Measurements from ENCODE around the gene AGMO.

The AGMO gene

DNA sequence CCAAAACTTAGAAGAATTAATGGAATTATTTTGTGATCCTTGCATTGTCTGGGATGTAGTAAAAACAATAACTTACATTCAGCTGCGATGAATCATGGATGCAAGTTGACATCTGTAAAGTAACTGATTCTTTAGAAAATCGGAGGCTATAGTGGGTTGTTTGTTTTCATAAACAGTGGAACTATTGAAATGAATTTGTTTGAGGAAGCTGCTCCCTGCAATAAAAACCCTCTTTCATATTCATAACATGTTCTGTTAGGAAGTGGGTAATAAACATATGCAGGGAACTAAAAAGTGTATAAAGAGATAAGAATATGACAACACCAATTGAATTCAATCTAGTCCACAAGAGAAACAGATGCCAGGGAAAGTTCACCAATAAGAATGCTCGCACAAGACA lies 53.6 kb downstream of the AGMO start:
- no peaks in the 10 kb centered on the region for H3K9me3 ChIP-seq (ENCODE audit: severe bottlenecking)
- DNase-seq, result no peak
- no peak overlapping the region for H3K4me3 ChIP-seq (ENCODE audit: low read depth, low read length)
- TF ChIP-seq, protein P1, sequence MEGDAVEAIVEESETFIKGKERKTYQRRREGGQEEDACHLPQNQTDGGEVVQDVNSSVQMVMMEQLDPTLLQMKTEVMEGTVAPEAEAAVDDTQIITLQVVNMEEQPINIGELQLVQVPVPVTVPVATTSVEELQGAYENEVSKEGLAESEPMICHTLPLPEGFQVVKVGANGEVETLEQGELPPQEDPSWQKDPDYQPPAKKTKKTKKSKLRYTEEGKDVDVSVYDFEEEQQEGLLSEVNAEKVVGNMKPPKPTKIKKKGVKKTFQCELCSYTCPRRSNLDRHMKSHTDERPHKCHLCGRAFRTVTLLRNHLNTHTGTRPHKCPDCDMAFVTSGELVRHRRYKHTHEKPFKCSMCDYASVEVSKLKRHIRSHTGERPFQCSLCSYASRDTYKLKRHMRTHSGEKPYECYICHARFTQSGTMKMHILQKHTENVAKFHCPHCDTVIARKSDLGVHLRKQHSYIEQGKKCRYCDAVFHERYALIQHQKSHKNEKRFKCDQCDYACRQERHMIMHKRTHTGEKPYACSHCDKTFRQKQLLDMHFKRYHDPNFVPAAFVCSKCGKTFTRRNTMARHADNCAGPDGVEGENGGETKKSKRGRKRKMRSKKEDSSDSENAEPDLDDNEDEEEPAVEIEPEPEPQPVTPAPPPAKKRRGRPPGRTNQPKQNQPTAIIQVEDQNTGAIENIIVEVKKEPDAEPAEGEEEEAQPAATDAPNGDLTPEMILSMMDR (IDR thresholded peaks at IDR 0.05; ENCODE audit: low read depth, low read length), result no peak
- no peaks in the 10 kb centered on the region for H3K27me3 ChIP-seq (ENCODE audit: insufficient read depth, low read depth, severe bottlenecking)
- no peaks in the 10 kb centered on the region for H3K36me3 ChIP-seq
- no peak overlapping the region for H3K27ac ChIP-seq

DNA sequence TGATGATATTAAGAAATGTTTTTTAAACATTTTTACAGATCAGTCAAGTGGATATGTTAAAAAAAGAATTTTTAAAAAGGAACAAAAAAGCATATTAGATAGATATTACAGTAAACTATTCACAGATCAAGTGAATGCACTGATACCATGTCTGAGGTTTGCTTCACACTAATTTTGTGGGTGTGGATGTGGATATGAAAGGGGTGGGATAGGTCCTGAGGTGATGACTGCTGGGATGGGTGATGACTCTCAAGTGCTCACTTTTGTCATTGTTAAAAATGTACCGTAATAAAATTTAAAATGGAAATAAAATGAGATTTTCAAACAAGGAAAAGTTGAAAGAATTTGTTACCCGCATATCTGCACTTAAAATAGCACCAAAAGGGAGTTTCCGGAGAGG lies 54.1 kb downstream of the AGMO start:
- Histone ChIP-seq H3K4me3 (ENCODE audit: low read depth, low read length) (no peak overlapping the region), H3K27ac (no peak overlapping the region), H3K9me3 (ENCODE audit: severe bottlenecking) (no peaks in the 10 kb centered on the region), H3K36me3 (no peaks in the 10 kb centered on the region), H3K27me3 (ENCODE audit: insufficient read depth, low read depth, severe bottlenecking) (no peaks in the 10 kb centered on the region)
- no peak for DNase-seq
- TF ChIP-seq, protein P1 (IDR thresholded peaks at IDR 0.05; ENCODE audit: low read depth, low read length), result no peak

DNA sequence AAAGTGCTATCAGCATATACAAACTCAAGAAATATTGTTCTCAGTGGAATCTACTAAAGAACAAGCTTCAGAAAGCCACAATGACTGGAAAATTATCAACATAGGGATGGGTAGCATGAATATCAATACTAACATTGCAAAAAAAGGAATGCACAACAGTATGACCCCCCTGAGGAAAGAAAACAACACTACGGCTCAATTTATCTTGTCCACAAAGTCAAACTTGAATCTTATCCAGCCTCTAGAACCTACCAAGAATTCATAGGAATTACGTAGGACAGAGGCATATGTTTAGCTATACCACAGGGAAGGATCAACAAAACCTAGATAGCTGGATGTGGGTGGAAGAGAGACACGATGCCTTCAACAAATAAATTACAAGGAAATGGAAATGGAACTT lies 54.6 kb downstream of the AGMO start:
- Histone ChIP-seq H3K36me3 (no peaks in the 10 kb centered on the region), H3K4me3 (ENCODE audit: low read depth, low read length) (no peak overlapping the region), H3K9me3 (ENCODE audit: severe bottlenecking) (no peaks in the 10 kb centered on the region), H3K27me3 (ENCODE audit: insufficient read depth, low read depth, severe bottlenecking) (no peaks in the 10 kb centered on the region), H3K27ac (no peak overlapping the region)
- TF ChIP-seq, protein P1 (IDR thresholded peaks at IDR 0.05; ENCODE audit: low read depth, low read length), result no peak
- DNase-seq, result no peak

DNA sequence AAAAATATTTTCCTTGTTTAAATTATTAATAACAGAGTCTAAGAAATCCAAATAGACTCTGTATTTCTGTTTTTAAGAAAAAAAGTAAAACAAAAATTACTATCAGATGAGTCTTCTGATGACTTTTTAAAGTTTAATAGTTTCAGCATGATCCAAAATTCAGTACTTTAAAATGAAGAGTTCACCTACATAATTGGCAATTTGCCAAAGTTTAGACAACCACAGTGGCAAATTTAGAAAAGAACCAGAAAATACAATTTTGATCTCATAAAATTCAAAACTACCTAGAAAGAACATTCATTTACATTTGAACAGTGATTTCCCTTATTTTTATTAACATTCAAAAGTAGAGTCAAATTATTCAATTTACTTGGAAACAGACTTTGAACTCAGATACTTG lies 56.1 kb downstream of the AGMO start:
- Histone ChIP-seq H3K27me3 (ENCODE audit: insufficient read depth, low read depth, severe bottlenecking) (no peaks in the 10 kb centered on the region), H3K4me3 (ENCODE audit: low read depth, low read length) (no peak overlapping the region), H3K9me3 (ENCODE audit: severe bottlenecking) (no peaks in the 10 kb centered on the region), H3K36me3 (no peaks in the 10 kb centered on the region), H3K27ac (no peak overlapping the region)
- TF ChIP-seq, protein P1 (IDR thresholded peaks at IDR 0.05; ENCODE audit: low read depth, low read length), result no peak
- no peak for DNase-seq

DNA sequence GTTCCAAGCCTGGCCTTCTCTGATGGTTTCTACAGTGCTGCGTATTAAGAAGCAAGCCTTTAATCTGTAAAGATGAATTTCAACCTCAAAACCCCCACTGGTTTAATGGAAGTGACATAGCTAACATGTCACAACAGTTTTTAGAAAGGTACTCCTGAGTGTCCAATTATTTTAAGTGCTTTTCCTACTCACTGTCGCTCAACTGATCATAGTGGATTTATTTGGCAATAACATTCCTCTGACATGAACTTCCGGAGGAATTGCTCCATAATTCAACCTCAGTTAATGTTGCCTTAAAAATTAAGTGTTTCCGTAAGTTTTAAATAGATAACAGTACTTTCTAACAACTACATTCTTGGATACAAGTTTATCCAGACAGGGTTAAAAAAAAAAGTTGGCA lies 57.5 kb downstream of the AGMO start:
- no peak for DNase-seq
- Histone ChIP-seq H3K36me3 (no peaks in the 10 kb centered on the region), H3K9me3 (ENCODE audit: severe bottlenecking) (no peaks in the 10 kb centered on the region), H3K27ac (no peak overlapping the region), H3K4me3 (ENCODE audit: low read depth, low read length) (no peak overlapping the region), H3K27me3 (ENCODE audit: insufficient read depth, low read depth, severe bottlenecking) (no peaks in the 10 kb centered on the region)
- TF ChIP-seq, protein P1 (IDR thresholded peaks at IDR 0.05; ENCODE audit: low read depth, low read length), result no peak

DNA sequence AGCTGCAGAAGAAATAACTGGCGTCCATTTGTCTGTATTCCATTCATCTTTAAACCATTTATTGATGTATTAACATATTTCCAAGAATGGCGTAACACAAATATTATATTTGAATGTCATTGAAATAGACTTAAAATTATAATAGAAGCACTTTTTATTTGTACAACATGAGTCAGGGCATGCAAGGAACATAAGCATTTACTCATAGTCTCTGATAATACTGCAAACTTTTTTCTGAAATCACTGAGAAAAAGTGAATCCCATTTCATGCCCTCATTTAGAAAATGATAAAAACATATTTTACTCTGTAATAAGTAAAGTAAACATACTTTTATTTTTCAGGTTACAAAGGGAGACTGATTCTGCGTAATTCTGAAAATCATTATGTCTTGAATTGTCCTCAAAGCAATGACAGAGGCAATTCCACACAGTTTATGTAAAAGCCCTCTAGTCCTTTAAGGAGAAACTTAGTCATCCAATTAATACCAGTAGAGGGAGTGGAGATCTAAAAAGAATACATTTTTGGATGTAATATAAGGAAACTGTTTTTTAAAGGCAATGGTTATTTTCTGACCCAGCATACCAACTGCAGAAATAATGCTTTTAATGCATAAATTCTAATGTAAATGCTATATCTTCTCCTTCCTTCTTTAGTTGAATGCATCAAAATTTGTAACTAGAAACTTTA lies 58.1 kb downstream of the AGMO start:
- DNase-seq, result no peak
- Histone ChIP-seq H3K36me3 (no peaks in the 10 kb centered on the region), H3K27me3 (ENCODE audit: insufficient read depth, low read depth, severe bottlenecking) (no peaks in the 10 kb centered on the region), H3K9me3 (ENCODE audit: severe bottlenecking) (no peaks in the 10 kb centered on the region), H3K4me3 (ENCODE audit: low read depth, low read length) (no peak overlapping the region), H3K27ac (no peak overlapping the region)
- TF ChIP-seq, protein P1 (IDR thresholded peaks at IDR 0.05; ENCODE audit: low read depth, low read length), result no peak

All from WERI-Rb-1 (cell line).